ENCODE data around the gene IER5L.

Gene IER5L

DNA sequence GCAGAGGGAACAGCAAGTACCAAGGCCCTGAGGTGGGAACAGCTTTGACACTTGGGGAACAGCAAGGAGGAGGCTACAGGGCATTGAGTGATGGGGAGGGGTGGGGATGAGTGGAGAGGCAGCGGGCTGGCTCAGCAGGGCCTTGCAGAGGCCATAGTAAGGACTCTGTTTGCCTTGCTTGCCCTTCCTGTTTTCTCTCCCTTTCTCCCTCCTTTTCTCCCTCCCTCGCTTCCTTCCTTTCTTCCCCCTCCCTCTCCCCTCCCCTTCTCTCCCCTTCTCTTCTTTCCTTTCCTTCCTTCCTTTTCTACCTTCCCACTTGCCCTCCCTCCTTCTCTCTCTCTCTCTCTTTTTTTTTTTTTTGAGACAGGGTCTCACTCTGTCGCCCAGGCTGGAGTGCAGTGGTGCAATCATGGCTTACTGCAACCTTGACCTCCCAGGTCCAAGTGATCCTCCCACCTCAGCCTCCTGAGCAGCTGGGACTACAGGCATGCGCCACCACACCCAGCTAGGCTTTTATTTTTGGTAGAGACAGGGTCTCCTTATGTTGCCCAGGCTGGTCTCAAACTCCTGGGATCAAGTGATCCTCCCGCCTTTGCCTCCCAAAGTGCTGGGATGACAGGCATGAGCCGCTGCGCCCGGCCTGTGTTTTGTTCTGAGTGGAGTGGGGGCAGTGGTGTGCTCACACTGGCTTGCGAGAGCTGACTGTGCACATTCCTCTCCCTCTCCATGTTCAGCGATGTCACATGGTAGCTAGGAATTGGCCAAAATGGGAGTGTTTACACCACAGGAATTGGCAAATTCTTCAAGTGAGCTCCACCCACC is 17.1 kb downstream of the IER5L start:
- DNase-seq, result no peak

DNA sequence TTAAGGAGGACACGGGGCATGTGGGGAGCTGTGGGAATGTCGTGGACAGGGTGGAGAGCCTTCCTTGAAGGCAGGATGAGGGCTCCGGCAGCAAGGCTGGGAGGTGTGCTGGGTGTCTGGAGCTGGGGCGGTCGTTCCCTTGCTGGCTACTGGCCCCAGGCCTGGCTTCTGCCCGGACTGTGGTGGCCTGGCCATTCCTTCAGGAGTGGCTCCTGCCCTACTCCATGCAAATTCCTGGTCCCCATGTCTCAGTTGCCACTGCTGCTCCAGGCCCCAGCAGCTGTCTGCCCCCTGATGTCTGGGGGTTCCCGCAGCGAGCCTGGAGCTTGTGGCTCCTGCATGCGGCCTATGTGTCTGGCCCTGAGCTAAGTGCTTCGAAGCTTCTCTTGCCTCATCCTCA is 21.9 kb downstream of the IER5L start:
- DNase-seq, result no peak

DNA sequence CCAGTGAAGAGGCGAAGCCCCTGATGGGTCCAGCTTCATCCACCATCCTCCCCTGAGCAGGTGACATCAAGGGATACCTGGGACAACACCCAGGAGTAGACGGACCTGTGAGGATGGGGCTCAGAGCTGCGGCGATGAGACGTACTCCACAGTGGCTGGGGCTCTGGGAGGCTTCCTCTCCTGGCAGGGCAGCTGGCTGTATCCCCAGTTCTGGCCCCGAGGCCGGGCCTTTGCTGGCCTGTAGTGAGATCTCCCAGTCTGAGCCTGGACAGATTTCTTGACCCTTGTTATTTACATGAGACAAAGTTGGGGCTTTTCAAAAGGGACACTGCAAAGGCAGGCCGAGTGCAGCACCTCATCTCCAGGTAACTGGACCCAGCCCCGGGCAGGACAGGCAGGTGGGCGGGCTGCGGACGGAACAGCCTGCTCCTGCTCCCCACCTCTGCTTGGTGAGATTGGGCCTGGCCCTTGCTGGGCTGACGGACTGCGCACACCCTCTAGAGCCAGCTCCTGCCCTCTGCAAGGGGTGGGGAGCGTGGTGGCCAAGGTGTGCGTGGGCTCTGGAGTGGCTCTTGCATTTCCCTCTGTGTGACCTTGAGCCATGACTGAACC is 23.1 kb downstream of the IER5L start:
- DNase-seq, result no peak

DNA sequence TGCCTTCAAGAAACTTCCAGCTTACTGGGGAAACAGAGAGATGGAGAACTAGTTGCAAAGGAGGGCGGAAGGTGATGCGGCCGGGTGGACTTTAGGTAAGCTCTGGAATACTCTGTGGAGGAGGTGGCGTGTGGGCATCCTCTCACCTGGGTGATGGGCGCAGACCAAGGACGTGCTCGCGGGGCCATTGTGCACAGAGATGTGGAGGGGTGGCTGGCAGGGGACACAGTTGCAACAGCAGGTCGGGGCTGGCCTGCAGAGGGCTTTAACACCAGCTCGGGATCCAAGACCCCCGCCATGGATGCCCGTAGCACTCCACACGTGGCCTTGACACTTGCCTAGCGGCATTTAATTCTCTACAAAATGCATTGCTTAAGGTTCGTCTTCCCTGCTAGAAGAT is 26.6 kb downstream of the IER5L start:
- DNase-seq, result no peak

DNA sequence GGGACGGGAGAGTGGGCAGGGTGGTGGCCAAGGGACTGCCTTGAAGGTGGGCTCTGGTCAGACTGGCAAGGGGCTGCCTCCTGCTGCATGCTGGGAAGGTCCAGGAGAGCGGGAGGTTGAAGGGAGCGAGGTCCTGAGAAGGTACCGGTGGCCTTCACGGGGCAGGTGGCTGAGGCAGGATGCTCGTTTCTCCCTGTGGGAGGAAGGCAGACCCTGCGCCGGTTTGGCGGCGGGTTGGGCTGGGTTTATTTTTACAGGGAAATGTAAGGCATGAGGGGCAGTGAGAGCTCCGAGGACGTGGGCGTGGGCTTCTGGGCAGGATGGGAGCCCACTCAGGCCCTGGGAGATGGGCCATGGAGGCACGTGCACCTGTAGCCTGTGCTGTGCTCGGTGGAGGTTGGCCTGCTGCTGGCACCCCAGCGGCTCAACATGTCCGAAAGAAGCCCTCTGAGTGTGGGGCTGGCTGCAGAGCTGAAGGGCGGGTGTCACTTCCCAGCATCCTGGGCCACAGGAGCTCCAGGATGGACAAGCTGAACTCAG is 27.3 kb downstream of the IER5L start:
- no peak for DNase-seq

DNA sequence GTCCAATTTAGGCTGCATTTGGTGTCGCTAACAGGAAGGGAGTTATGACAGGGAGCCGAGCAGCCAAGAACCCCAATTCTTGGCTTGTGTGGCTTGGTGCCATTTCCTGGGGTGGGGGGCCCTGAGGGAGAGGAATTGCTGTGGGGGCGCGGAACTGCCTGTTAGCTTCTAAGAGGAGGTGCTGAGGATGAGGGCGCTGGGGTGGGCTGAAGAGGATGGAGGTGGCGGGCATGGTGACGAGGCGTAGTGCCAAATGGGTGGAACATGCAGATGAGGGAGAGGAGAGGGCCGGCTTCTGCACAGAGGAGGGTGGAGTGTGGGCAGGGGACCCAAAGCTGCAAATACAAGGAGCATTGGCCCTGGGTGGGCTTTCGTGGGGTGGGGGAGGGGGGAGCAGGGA is 27.9 kb downstream of the IER5L start:
- no peak for DNase-seq

DNA sequence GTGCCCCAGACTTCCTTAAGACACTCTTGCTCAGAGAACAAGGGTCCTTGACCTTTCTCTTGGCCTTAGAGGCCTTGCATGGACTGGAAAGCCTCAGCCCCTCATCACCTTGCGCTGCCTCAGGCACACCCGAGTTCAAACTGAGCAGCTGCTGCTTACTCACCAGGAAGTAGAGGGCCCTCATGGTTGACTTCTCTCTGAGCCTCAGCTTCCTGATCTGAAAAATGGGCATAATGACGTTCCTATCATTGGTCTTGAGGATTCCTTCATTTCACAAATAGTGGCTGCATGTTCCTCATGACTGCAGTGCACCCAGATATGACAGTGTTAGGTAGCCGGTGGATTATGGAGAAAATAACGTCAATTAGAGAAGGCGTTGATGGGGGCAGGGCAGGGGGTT is 28.6 kb downstream of the IER5L start:
- DNase-seq, result no peak

DNA sequence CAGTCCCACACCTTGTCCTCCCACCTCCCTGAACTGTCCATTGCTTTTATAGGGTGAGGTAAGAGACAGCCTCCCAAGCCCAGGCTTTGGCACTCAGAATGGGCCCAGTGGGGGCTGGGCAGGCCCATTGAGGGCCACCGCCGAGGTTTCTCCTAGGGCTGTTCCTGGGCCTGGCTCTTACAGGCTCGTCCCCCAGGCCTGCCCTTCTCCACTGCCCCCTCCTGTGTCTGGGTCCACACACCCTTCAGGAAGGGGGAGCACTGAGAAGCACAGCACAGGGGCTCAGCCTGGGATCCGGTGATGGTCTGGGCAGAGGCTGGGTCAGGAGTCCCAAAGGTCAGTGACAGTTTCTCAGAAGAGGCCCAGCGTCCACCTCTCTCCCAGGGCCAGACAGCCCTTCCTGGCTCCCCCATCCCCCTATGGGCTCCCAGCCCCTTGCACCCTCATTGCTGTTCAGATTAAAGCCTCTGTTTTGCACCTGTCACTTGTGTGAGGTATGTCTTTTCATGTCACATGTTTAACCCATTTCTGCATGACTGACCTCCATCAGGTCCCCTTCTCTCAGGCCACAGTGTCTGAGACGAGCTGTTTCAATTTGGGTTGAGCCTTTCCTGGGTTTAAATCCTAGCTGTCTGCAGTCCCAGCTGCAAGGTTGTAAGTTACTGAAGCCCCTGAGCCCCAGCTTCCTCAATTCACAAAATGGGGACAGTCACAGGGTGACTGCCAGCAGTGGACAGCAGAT is 29.4 kb downstream of the IER5L start:
- DNase-seq, result no peak

DNA sequence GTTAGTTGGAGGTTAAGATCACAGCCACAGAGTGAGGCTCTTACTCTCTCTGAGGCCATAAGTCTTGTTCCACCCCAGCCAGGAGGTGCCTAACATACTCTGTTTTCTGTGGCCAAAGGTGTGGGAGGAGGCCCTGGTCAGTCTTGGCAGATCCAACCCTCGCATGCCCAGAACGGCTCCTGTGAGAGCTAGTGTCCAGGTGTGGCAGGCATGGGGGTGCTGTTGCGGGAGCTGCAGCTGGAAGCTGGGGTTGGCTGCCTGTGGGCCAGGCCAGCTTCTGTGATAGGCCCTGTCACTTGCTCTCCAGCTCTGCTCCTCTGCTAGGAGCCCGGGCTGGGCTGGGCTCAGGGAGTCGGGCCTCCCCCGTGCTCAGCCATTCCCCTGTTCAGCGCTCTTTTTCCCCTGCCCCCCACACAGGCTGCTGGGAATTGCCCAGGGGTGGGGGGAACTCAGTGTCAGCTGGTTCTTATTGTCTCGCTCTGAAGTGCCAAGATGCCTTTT is 31.6 kb downstream of the IER5L start:
- DNase-seq, result no peak

DNA sequence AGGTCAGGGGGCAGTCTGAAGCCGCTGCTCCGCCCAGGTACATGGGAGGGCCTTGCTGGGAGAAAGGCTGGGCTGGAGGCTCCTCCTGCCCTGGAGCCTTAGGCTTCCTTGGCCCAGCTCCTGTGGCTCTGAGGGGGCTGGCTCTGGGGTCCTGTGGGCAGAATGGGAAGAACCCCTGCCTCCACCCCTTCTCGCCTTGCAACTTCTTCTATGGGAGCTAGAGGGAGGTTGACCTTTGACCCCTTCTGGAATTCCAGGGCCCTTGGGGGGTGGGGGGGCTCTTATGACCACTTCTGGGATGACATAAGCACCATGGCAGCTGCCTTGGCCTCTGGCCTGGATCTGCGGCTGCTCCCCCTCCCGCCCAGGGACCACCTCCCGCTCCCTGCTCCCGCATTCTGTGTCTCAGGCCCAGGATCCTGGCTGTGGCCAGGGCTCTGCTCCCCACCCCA is 32.2 kb downstream of the IER5L start:
- no peak for DNase-seq

DNA sequence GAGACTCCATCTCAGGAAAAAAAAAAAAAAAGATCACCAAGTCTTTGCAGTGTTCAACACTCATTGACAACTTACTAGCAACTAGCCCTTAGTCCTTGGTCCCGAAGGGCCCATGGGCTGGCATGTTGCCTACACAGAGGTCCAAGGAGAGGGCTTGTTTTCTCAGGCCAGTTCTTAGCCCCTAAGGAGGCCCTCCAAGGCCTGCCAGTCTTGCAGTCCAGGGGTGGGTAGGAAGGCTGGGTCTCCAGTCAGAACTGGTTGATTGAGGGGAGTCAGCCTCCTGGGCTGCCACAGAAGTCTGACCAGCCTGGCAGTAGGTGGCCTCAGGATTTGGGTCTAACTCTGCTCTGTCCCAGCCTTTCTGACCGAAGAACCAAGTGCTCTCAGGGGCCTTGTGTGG is 32.7 kb downstream of the IER5L start:
- no peak for DNase-seq

DNA sequence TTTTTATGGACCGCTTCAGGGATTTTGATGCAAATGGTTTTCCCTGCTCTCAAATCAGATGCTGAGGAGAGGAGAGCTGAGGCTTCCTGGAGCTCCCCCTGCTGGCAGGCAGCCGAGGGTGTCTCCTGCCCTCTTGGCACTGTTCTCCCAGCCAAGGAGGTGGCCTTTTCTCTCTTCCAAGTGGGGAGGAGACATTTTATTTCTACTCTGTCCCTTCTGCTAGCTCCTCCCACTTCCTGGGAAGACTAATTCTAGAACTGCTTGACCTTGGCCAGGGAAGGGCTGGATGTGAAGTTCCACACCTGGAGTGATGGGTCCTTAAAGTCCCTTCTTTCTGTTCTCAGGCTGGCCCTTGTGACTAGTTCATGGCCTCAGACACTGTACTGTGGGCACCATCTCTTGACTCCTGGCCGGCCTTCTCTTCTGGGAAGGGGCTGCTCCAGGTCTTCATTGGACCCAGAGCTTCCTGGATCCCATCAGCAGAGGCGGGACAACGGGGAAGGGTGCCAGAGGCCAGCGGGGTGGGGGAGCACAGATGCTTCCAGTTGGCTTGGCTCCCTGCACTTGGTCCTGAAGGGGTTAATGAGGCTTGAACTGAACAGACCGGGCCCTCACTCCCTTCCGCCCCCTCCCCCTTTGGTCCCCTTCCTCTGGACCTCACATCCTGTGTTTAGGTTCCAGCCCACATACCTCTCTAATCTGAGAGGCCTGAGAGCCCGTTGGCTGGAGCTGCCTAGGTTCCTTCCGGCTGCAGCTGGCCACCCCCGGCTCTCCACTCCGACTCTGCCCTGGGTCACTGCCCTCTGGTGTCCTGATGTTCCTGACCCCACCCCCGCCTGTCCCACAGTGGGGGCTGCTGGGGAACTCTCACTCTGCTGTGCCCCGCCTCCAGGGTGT is 34.8 kb downstream of the IER5L start:
- DNase-seq, result no peak

DNA sequence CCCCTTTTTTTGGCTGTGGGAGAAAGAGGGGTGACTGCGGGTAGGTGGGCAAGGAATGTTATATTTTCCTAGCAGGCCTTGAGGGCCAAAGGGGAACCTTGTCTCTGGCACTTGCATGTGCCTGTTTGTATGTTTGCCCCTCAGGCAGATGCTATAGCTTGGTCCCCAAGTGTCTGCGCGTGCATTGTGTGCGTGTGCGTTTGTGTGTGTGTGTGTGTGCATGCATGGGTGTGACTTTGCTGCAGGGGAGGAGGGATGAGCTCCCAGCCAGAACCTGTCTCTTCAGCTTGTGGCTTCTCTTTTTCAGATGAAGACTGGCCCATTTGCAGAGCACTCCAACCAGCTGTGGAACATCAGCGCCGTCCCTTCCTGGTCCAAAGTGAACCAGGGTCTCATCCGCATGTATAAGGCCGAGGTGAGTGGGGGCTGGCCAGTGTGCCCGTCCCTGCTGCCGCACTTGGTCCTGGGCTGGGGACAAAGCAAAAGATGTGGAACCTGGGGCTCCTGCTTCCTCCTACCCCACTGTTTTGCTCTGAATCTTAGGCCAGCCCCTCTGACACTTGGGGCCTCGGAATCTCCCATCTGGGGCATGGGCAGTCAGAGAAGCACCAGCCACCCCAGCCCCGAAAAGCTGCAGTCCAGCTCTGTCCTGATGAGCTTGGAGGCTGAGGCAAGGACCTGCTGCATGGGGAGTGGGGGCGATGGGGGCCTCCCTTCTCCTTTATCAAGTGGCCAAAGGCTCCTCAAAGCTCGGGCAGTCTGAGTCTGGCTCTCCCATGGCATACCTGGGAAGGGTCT is 35.7 kb downstream of the IER5L start:
- no peak for DNase-seq

DNA sequence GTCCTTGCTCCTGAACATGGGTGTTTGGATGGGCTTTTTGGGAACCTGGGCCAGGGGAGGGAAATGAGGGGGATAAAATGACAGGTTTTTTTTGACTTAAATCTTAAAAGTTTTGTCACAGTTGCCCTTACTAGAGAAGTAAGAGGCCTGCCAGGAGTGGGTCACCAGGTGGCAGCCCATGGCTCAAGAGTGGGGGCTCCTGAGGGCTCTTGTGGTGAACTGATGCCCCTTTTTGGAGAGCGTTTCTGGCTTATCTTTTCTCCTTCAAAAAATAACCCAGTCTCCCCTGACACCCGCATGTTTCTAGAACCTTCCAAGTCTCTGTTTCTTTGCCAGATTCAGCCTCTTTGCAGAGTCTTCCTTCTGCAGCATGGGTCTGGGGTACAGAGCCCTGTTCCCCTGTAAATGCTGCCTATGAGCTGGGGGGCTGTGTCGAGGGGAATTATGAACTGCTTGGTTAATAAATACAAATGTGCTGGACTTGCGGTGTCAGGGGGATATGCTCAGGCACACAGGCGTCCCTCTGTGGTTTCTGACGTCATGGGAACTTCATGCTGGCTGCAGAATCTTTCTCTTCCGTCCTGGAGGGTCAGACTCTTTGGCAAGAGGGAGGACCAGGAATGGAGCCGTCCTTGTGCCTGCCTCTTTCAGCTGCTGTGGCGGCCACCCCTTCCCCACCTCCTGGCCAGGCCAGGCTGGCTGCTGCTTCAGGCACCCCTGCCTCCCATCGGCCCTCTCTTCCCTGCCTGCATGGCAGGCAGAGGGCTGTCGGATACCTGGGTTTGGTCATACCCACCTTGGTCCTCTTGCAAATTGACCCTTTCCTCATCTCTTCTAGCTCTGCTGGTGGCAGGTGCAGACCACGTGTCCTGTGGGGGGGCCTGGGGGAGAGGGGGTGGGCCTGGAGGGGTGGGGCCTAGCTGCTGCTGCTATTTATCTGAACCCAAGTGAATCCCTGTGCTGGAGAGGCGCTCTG is 36.7 kb downstream of the IER5L start:
- DNase-seq, result no peak

DNA sequence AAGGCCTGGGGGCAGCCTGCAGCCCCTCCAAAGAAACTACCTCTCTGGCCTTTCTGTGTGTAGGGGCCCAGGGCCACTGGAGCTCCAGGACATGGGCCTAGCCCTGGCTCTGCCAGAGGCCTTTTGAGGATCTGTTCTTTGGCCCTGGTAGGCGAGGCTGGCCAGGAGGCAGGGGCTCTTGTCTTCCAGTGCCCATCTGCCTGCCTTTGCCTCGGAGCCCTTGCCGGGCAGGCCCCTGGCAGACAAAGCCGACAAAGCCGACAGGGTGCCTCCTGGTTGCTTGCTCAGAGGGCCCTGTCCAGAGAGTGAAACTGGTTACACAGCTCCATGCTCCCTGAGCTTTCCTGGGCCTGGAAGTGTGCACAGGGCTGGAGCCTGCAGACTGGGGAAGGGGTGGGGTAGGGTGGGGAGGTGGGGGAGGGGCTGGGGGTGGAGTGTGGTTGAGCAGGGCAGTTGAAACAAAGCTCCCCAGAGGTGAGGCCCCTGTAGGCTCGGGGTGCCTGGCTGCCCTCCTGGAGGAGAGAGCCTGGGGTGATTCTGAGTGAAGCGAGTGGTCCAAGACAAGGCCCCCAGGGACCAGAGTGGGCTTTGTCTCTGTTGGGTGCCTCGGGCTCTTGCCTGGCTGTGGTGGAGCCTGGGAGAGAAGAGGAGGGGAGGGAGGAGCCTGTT is 37.5 kb downstream of the IER5L start:
- no peak for DNase-seq

DNA sequence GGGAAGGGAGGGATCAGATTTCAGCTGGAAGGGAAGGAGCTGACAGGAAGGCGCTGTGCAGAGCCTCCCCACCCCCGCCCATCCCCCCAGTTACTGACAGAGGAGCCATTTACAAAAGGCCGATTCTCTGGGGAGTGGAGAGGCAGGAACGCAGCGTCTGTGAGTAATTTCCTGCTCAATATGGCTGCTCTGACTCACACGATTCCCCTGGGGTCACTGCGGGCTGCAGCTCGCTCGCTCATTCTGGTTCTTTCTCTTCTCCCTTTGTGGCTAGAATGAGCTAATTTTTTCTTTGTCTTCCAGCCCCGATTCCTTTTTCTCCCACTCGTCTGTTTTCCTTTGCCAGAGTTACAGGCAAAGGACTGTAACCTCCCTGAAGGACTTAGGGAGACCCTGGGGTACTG is 38.1 kb downstream of the IER5L start:
- no peak for DNase-seq

DNA sequence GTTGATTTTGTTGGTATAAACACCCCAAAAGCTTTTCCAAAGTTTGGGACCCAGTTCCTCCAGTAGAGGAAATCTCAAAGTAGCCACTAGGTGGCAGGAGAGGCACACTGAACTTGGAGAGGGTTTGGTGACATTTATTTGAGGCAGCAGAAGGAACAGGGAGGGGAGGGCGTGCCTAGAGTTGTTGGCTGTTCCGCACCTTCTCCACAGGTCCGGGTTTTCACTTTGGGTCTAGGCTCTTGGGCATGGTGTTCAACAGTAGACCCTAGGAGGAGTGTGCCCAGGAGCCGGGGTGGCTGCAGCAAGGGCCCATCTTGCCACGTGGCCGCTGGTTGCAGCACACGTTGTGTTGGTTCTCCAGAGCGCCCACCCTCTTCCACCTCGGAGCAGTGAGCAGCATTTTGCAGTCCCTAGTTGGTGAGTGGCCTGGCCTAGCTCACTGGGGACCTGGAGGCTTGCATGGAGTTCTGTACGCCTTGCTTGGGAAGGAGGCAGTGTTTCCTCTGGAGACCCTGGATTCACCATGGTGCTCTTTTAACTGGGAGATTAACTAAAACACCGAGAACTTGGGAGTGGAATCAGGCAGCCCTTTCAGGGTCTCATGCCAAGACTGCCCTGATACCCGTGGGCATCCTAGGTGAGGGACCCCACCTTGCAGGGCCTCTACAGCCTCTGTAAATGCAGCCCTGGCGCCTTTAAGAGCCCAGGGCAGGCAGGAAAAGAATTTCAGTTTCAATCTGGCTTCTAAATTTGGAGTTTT is 38.6 kb downstream of the IER5L start:
- no peak for DNase-seq

DNA sequence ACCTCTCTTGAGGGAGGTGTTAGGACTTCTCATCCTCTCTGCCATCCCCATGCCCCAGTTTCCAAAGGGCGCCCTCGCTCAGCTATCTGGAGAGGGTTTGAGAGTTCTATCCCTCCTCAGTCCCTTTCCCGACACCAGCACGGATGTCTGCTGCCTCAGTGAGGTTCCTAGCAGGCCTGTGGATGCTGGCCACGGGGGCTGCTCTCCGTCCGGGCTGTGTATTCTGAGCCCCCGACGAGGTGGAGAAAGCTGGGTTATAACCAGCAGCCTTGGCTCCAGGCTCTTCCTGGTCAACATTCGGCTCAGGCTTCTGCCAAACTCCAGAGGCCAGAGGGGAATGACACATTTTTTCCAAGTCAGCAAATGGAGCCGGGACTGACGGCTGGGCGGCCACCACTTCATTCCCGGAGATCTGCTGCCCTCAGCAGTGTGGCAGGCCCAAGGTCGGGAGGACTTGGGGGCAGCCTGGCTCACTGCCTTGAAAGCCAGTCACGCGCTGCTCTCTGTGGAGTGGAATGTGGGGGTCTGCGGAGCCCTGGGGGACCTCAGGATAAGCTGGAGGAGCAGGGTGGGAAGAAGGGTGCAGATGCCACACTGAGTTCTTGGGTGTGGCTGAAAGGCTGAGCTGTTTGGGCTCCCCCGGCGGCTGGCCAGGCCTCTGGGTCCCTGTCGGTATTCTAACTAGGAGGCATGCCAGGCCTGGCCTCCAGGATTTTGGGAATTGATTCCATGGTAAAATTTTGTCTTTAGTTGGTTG is 39.4 kb downstream of the IER5L start:
- DNase-seq, result no peak

Measured in cortex of kidney (tissue), 1 donor.